H54 (cell line): Measurements from ENCODE around the gene ENTHD1.

Source experiments
- DNase-seq: peaks from one replicate; pipeline ENCODE4 v3.0.0; 2011; ENCODE audit warnings: low spot score, mixed read lengths; ENCODE audit not compliant: insufficient read length
- FAIRE-seq: peaks from 3 replicates; lab custom pipeline; 2011; peaks lifted over from hg19 to GRCh38; lab: Jason Lieb, UNC
- POLR2A ChIP-seq: IDR thresholded peaks from 2 replicates; pipeline ENCODE4 v1.6.1; 2011; ENCODE audit warnings: low read depth, mild to moderate bottlenecking, low read length

The ENTHD1 gene

DNA sequence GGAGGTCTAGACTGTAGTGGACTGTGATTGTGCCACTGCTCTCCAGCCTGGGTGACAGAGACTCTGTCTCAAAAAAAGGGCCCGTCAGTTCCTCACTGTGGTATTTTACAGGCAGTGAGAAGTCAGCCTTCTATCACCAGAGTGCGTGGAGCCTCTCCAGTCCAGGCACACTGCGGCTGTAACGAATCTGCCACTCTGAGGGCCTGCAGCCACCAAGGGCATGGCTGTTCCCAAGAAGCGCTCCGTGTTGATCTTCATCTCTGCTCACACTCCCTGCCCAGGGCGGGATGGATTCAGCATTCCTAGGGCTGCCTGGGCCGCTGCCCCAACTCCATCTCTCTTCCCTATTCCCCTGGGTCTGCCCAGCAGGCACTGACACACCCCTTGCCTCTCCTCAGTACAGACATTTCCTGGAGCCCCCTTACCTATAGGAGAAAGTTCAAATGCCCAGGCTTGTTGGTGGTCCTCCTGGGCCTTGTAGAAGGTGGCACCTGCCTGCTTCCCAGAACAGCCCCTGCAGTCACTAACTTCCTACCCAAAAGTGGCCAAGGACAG, 174.6 kb downstream of the ENTHD1 start:
- TF ChIP-seq POLR2A = no peak
- no peak for FAIRE-seq
- no peak for DNase-seq

DNA sequence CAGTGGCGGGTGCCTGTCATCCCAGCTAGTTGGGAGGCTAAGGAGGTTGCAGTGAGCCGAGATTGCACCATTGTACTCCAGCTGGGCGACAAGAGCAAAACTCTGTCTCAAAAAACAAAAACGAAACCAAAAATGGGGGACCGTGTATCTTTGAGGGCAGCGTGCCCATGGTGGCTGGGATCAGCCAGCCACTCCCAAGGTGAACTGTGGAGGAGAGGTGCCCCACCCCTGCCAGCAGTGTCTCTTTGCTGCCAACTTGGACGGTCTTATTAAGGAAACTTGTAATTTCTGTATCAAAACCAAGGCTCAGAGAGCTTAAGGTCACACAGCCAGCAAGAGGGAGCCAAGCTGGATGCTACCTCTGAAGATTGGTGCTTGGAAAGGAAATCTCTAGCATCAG, 175.4 kb downstream of the ENTHD1 start:
- TF ChIP-seq POLR2A = no peak
- FAIRE-seq = no peak

DNA sequence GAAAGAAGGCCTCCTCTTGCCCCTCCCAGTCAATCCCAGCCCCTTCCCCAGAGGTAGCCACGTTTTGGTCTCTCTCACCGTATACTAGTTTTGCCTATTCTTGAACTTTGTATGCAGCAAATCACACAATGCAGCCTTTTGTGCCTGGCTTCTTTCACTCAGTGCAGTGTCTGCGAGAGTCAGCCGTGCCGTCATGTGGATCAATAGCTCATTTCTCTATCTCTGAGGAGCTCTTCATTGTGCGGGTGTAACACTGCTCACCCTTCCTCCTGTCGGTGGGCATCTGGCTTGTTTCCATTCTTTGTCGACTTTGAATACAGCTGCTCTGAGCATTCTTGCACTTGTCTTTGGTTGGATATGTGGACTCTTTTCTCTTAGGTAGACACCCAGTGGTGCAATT, 176.5 kb downstream of the ENTHD1 start:
- TF ChIP-seq POLR2A = no peak
- no peak for DNase-seq

More for the DNA sequence above, 175.4 kb downstream of the ENTHD1 start:
- DNase-seq = no peak

DNA sequence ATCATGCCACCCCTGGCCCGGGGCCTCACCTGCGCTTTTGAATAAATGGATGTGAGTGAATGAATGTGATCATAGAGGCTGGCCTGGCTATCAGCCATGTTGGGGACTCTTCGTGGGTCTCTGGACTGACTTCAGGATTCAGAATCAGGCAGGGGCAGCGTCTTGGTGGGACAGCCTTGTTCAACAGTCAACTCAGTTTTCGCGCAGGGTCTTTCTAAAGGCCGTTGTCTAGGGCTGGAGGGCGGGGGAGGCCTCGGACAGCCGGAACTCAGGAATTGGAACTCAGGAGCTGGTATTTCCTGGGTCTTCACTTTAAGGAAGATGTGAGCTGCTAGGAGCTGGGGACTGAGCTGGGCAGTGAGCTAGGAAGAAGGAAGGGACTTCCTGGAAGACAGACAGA, 177.0 kb downstream of the ENTHD1 start:
- no peak for TF ChIP-seq POLR2A
- FAIRE-seq (no peak), DNase-seq (no peak)

More for the DNA sequence above, 176.5 kb downstream of the ENTHD1 start:
- FAIRE-seq = no peak

DNA sequence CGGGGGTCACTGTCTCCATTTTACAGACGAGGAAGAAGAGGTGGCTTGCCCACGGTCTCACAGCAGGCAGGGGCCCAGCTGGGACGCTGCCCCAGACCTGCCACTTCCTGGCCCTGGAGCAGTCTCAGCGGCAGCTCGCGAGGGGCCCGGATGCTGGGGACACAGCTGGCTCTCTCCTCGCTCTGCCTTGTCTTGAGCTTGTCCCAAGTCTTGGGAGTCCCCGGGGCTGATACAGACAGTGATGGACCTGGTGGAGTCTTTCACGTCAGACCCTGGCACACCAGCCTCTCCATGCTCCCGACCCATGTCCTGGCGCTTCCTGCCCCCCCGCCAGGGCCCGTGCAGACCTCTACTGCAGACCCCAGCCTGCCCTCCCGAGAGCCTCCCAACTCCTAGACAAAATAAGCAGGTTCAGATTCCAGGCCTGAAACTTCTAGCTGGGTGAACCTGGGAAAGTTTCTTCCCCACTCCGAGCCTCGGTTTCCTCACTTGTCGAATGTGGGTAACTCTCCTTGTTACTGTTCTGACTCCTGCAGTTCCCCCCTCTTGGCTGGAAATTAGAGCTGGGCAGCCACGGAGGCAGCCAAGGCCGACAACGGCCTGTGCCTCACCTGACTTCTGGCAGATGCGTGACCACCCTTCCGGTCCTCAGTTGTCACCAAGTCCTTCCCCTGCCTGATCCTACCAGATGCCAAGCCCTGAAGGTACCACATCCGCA, 177.6 kb downstream of the ENTHD1 start:
- no peak for TF ChIP-seq POLR2A
- FAIRE-seq = no peak
- no peak for DNase-seq

DNA sequence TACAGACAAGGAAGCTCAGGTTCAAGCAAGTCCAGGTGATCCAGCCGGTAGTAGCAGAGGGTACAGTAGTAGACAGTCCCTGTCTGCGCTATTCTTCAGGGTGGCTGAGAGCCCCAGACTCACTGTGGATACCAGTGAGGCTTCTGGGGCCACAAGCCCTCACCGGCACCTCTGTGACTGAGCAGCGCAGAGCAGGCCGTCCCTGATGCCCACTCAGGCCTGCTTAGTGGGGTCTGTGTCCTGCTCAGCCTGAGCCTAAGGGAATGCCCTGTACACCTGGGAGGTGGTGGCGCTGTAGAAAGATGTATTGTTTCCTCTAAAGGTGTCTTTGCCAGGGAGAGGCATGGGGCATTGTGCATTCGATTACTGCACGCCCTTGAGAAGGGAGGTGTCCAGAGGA, 179.2 kb downstream of the ENTHD1 start:
- FAIRE-seq (no peak), DNase-seq (no peak)
- no peak for TF ChIP-seq POLR2A

DNA sequence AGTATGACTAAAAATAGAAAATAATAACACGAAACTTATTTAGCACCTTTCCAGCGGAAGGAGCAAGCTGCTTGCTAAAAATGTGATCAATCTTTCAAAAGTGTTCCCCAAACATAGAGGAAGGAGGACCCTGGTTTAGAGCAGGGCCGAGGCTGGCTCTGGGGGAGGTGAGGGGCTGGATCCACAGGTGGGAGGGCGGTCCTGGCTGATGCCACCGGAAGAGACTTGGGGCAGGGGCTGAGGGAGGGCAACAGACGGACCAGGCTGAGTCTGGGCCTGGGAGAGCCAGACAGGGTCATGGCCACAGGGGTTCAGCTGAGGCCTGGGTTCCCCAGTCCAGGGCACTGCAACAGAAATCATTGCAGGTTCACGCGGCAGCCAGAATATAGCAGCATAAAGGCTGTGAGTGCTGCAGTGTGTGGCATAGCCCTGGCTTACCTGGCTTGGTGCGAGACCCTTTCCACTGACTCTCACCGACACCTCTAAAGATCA, 179.7 kb downstream of the ENTHD1 start:
- DNase-seq (no peak), FAIRE-seq (no peak)
- no peak for TF ChIP-seq POLR2A

DNA sequence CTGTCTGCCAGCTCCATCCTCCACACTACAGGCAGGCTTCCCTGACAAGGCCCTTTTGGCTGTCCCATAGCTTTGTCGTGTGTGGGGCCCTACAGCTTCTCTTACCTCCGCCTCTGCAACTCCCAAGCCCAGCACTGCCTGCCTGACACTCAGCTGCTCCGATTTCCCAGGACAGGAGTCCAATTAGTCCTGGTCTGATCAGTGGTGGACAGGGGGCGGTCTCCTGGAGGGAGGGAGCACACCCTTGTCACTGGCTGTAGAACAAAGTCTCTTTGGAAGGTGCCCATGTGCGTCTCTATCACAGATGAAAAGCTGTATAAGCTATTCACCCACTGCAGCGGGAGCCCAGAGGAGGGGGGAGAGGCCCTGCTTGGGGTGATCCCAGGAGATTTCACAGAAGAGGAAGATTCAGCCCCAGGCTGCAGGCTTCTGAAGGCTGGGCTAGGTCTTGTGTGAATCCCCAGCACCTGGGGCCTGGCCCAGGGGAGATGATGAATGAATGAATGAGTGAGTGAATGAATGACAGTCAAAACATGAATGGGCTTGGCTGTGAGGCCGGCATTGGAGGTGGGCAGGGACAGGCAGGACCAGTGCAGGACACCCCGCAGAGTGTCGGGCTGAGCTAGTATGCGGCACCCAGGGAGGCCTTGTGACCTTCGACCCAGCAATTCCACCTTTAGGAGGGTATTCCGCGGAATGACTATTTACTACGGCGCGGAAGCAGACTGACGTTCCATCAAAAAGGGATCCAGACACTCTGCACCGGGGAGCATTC, 180.6 kb downstream of the ENTHD1 start:
- TF ChIP-seq POLR2A = no peak
- no peak for FAIRE-seq
- no peak for DNase-seq

DNA sequence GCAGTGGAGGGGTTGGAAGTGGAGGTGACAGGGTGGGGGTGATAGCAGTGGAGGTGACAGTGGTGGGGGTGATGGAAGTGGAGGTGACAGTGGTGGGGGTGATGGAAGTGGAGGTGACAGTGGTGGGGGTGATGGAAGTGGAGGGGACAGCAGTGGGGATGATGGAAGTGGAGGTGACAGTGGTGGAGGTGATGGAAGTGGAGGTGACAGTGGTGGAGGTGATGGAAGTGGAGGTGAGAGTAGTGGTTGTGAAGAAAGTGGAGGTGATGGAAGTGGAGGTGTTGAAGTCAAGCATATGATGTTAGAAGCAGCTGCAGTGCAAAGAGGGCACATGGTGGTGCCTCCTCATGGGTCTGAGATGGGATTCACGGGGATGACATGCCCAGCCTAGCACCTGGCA, 181.5 kb downstream of the ENTHD1 start:
- DNase-seq (no peak), FAIRE-seq (no peak)
- no peak for TF ChIP-seq POLR2A

DNA sequence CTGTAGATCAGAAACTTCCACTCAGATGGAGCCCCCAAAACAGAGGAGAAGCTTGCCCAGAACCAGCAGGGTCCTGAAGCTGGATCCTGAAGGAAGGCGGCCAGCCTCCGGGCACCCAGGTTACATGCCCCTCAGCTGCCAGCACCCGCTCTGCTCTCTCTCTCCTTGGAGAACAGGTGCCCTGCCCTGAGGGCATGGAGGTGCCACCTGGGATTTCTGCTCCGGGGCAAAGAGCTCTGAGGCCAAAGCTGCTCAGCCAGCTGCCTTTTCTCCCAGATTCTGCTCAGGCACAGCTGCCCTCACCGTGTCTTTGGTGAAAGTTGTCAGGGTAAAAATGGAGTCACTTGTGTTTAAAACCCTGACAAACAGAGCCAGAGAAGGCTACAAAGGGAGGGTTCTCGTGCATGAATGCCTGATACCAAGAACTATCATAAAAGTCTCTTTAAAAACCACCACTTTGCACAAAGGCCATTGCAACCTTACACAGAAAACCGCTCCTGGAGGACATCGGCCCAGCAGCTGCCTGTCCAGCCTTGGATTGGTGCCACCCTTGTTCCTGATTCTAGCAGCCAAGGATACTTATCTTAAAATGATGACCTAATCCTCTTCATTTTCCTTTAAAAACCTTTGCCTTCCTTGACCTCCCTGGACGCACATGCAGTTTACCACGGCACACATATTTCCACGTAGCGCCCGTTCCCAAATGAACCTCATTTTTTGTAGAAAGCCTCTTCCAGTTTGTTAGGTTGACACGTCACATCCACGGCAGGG, 183.0 kb downstream of the ENTHD1 start:
- DNase-seq (no peak), FAIRE-seq (no peak)
- no peak for TF ChIP-seq POLR2A

DNA sequence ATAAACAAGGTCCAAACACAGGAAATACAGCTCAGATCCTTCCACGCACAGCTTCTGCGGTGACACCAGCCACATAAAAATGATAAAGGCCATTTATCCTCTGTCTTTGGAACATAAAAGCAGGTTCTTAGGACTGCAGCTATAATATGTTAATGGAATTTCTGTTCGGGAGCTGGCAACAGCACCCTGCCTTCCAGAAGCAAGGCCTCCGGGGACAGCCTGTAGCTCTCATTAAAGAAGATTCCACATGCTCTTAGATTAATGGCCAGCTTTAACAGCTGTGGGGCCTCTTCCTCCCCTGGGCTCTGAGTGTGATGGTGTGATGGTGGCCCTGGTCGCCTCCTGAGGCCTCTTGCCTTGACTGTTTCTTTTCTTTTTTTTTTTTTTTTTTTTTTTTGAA, 185.7 kb downstream of the ENTHD1 start:
- no peak for TF ChIP-seq POLR2A

DNA sequence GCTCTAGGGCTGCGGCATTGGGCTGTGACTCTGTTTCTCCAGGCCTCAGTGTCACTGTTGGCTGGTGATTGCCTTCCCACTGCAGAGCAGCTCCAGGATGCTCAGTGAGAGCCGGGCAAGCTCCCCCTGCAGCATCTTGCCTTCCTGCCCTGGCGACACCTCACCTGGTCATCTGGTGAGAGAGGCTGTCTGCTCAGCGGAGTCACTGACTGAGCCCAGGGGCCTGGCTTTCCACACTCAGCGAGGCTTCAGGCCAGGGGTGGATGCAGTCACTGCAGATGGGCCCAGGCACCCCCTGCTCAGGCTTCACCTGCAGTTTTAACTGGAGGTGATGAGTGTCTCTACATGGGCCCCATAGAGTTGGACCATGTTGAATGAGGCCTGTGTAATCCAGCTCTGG, 186.2 kb downstream of the ENTHD1 start:
- FAIRE-seq (no peak), DNase-seq (no peak)
- no peak for TF ChIP-seq POLR2A

More for the DNA sequence above, 185.7 kb downstream of the ENTHD1 start:
- no peak for FAIRE-seq
- no peak for DNase-seq

DNA sequence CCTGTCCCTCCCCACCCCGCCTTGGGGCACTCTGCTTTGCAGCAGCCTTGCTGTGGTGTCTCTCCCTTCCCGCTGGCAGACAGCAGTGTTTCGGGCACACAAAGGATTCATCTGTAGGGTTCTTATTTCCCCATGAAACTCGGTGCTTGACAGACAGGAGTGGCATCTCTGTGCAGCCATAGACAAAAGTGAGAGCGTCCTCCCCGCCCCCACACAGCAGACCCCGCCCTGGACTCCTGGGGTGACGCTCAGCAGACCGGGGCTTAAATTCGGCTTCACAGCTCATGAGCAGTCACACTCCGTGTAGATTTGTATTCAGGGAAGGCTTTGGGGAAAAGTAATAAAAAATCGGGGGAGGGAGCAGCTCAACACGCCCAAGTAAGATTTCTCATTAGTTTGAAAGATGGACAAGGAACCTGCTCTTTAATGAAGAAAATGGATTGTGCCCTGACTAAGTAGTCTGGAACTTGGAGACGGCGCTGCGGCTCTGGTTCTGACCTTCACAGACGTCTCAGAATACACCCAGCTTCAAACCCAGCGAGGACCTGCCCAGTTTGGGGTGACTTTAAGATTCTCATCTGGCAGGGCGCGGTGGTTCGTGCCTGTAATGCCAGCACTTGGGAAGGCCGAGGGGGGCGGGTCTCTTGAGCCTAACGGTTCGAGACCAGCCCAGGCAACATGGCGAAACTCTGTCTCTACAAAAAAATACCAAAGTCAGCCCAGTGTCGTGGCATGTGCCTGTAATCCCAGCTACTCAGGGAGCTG, 187.0 kb downstream of the ENTHD1 start:
- no peak for DNase-seq

More for the DNA sequence above, 187.0 kb downstream of the ENTHD1 start:
- no peak for FAIRE-seq
- TF ChIP-seq POLR2A = no peak
